T1000 (cell line): ENCODE data around the gene ATXN1.

ENCODE experiments used
- DNase-seq: peaks from one replicate; lab custom pipeline; 2025; ENCODE audit warnings: mixed read lengths; lab: John Stamatoyannopoulos, UW

ATXN1 gene

GRCh38 chr6:16437095-16437494 lies 324.2 kb downstream of the ATXN1 start:
- no peak for DNase-seq

- DNase-seq: no peak
These were observed 324.7 kb downstream of the ATXN1 start for GRCh38 chr6:16436550-16436949.

GRCh38 chr6:16434885-16435284 lies 326.4 kb downstream of the ATXN1 start:
- no peak for DNase-seq

- no peak for DNase-seq
These were observed 327.8 kb downstream of the ATXN1 start for GRCh38 chr6:16433338-16433890.

- DNase-seq: no peak
These were observed 328.9 kb downstream of the ATXN1 start for GRCh38 chr6:16432075-16433032.

GRCh38 chr6:16431106-16431505 lies 330.2 kb downstream of the ATXN1 start:
- no peak for DNase-seq

- no peak for DNase-seq
These were observed 330.7 kb downstream of the ATXN1 start for GRCh38 chr6:16430391-16431089.

GRCh38 chr6:16429669-16430068 lies 331.6 kb downstream of the ATXN1 start:
- no peak for DNase-seq

GRCh38 chr6:16427124-16427523 lies 334.1 kb downstream of the ATXN1 start:
- no peak for DNase-seq

- no peak for DNase-seq
These were observed 335.2 kb downstream of the ATXN1 start for GRCh38 chr6:16425881-16426615.

- no peak for DNase-seq
These were observed 339.7 kb downstream of the ATXN1 start for GRCh38 chr6:16421462-16421960.

- DNase-seq: no peak
These were observed 340.4 kb downstream of the ATXN1 start for GRCh38 chr6:16420715-16421461.

GRCh38 chr6:16420337-16420714 lies 340.9 kb downstream of the ATXN1 start:
- no peak for DNase-seq

- DNase-seq: no peak
These were observed 341.5 kb downstream of the ATXN1 start for GRCh38 chr6:16419636-16420336.

- DNase-seq: no peak
These were observed 343.1 kb downstream of the ATXN1 start for GRCh38 chr6:16418151-16418550.

- no peak for DNase-seq
These were observed 345.6 kb downstream of the ATXN1 start for GRCh38 chr6:16415677-16416076.

GRCh38 chr6:16414205-16414604 lies 347.1 kb downstream of the ATXN1 start:
- DNase-seq: no peak

- no peak for DNase-seq
These were observed 347.9 kb downstream of the ATXN1 start for GRCh38 chr6:16413399-16413798.

- no peak for DNase-seq
These were observed 348.3 kb downstream of the ATXN1 start for GRCh38 chr6:16412982-16413381.

- no peak for DNase-seq
These were observed 349.1 kb downstream of the ATXN1 start for GRCh38 chr6:16412171-16412570.
